ENCODE data around the gene KREMEN1.

KREMEN1 gene

DNA sequence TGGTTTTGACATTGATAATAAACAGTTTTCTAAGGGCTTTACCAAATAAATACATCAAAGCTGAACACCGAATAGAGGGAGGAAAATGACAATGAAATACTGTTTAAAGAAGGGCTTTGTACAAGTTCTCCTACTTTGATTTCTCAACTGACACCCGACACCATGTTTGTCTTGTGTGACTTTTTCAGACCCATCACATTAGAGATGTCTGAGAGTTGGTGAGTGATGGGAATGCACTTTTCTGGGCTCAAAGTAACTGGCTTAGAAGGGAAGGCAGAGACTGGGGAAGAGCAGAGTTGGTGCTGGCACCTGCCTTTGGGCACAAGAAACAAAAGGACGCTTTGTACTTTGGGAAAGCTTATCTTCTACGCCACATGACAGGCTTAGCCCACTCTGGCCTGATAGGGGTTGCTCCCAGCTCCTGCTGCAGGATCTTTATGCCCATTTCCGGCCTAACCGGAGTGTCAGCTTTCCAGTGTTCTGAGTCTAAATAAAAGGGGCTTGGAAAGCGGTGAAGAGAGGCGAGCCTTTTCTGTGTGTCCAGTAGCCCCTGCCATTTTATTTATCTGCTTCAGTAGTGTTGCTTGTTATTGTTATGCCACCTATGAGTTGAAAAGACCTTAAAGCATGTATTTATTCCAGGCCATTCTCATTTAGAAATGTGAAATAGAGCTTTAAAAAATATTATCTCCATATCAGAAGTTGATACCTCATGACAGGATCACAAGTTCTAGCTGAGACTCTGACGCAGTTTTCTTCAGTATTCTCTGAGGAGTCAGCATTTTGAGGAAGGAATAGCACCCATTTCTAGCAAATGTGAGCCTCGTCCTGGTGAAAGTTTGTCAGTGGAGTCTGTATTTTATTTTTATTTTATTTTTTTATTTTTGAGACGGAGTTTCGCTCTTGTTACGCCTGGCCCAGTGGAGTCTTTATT lies 24.2 kb downstream of the KREMEN1 start:
- no peak for TF ChIP-seq SPI1 (IDR thresholded peaks at IDR 0.05; ENCODE audit: borderline replicate concordance, low read depth)
- no peak for TF ChIP-seq GABPA (IDR thresholded peaks at IDR 0.05; ENCODE audit: low read depth)
- no peak for TF ChIP-seq POLR2AphosphoS5 (IDR thresholded peaks at IDR 0.05; ENCODE audit: low read depth)
- TF ChIP-seq, protein P1, sequence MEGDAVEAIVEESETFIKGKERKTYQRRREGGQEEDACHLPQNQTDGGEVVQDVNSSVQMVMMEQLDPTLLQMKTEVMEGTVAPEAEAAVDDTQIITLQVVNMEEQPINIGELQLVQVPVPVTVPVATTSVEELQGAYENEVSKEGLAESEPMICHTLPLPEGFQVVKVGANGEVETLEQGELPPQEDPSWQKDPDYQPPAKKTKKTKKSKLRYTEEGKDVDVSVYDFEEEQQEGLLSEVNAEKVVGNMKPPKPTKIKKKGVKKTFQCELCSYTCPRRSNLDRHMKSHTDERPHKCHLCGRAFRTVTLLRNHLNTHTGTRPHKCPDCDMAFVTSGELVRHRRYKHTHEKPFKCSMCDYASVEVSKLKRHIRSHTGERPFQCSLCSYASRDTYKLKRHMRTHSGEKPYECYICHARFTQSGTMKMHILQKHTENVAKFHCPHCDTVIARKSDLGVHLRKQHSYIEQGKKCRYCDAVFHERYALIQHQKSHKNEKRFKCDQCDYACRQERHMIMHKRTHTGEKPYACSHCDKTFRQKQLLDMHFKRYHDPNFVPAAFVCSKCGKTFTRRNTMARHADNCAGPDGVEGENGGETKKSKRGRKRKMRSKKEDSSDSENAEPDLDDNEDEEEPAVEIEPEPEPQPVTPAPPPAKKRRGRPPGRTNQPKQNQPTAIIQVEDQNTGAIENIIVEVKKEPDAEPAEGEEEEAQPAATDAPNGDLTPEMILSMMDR (IDR thresholded peaks at IDR 0.05; ENCODE audit: insufficient read depth, low read length): no peak
- TF ChIP-seq, protein P2, sequence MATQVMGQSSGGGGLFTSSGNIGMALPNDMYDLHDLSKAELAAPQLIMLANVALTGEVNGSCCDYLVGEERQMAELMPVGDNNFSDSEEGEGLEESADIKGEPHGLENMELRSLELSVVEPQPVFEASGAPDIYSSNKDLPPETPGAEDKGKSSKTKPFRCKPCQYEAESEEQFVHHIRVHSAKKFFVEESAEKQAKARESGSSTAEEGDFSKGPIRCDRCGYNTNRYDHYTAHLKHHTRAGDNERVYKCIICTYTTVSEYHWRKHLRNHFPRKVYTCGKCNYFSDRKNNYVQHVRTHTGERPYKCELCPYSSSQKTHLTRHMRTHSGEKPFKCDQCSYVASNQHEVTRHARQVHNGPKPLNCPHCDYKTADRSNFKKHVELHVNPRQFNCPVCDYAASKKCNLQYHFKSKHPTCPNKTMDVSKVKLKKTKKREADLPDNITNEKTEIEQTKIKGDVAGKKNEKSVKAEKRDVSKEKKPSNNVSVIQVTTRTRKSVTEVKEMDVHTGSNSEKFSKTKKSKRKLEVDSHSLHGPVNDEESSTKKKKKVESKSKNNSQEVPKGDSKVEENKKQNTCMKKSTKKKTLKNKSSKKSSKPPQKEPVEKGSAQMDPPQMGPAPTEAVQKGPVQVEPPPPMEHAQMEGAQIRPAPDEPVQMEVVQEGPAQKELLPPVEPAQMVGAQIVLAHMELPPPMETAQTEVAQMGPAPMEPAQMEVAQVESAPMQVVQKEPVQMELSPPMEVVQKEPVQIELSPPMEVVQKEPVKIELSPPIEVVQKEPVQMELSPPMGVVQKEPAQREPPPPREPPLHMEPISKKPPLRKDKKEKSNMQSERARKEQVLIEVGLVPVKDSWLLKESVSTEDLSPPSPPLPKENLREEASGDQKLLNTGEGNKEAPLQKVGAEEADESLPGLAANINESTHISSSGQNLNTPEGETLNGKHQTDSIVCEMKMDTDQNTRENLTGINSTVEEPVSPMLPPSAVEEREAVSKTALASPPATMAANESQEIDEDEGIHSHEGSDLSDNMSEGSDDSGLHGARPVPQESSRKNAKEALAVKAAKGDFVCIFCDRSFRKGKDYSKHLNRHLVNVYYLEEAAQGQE (IDR thresholded peaks at IDR 0.05; ENCODE audit: insufficient replicate concordance, low read depth): no peak
- DNase-seq (ENCODE audit: low read depth in 1 of 2, low spot score in 1 of 2): no peak
- no peak overlapping the region for H3K27ac ChIP-seq (replicated peaks)
- no peaks in the 10 kb centered on the region for H3K27me3 ChIP-seq (ENCODE audit: insufficient read depth, poor library complexity, severe bottlenecking)
- H3K4me3 ChIP-seq (replicated peaks; ENCODE audit: insufficient read depth, low read length): no peak overlapping the region

DNA sequence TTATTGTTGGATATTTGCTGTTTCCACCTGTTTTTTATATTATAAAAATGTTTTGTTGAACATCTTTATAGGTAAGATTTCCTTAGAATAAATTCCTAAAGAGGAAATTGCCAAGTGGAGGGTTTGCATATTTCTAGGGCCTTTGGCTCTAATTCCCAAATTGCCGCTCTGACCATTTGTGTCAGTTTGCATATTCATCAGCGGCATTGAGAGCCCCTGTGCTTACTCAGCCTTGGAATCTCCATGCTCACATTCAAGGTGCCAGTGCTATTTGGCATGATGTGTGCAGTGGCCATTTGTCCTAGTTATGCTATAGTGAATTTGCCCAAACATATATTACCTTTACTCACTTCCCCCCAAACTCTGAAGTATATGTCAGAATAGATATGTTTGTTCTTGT lies 25.5 kb downstream of the KREMEN1 start:
- Histone ChIP-seq H3K27me3 (ENCODE audit: insufficient read depth, poor library complexity, severe bottlenecking) (no peaks in the 10 kb centered on the region), H3K4me3 (replicated peaks; ENCODE audit: insufficient read depth, low read length) (no peak overlapping the region), H3K27ac (replicated peaks) (no peak overlapping the region)
- TF ChIP-seq, protein P2 (IDR thresholded peaks at IDR 0.05; ENCODE audit: insufficient replicate concordance, low read depth): no peak
- TF ChIP-seq SPI1 (IDR thresholded peaks at IDR 0.05; ENCODE audit: borderline replicate concordance, low read depth): no peak
- TF ChIP-seq POLR2AphosphoS5 (IDR thresholded peaks at IDR 0.05; ENCODE audit: low read depth): no peak
- no peak for DNase-seq (ENCODE audit: low read depth in 1 of 2, low spot score in 1 of 2)

DNA sequence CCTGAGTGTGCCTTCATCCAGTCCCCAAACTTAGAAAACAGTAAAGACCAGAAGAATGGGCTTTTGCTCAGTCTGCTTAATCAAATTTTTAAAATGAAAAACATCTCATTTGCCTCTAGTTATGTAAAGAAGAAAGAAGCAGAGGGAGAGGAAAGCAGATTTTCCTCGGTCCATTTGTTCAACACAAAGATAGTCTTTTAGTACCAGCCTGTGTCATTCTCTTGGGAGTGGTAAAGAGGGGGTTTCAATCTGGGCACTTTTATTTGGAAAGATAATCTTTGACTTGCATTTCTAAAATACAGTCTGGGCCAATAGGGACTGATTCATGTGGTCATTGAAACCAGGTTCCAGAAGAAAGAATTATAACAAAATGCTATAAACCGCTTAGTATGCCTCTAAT lies 29.5 kb downstream of the KREMEN1 start:
- no peak overlapping the region for H3K4me3 ChIP-seq (replicated peaks; ENCODE audit: insufficient read depth, low read length)
- H3K27me3 ChIP-seq (ENCODE audit: insufficient read depth, poor library complexity, severe bottlenecking): no peaks in the 10 kb centered on the region
- no peak for TF ChIP-seq POLR2AphosphoS5 (IDR thresholded peaks at IDR 0.05; ENCODE audit: low read depth)
- TF ChIP-seq, protein P1 (IDR thresholded peaks at IDR 0.05; ENCODE audit: insufficient read depth, low read length): no peak
- TF ChIP-seq, protein P2 (IDR thresholded peaks at IDR 0.05; ENCODE audit: insufficient replicate concordance, low read depth): no peak
- TF ChIP-seq GABPA (IDR thresholded peaks at IDR 0.05; ENCODE audit: low read depth): no peak
- no peak for TF ChIP-seq SPI1 (IDR thresholded peaks at IDR 0.05; ENCODE audit: borderline replicate concordance, low read depth)
- no peak for DNase-seq (ENCODE audit: low read depth in 1 of 2, low spot score in 1 of 2)
- H3K27ac ChIP-seq (replicated peaks): no peak overlapping the region

Data from HL-60 (cell line).